ENCODE results near the gene RCOR3.
A peak's percentile ranks its signal among the peaks of the same experiment; 100 is the strongest.

Gene RCOR3

GRCh38 chr1:211352465-211352864 lies 93.3 kb downstream of the RCOR3 start:
- no peaks in the 10 kb centered on the region for H3K79me2 ChIP-seq (ENCODE audit: insufficient read depth, low read depth)
- H3K9ac ChIP-seq: no peak overlapping the region
- no peak overlapping the region for H2AFZ ChIP-seq (ENCODE audit: low read depth)
- H3K4me2 ChIP-seq: no peak overlapping the region
- H3K27ac ChIP-seq: no peak overlapping the region
- H3K27me3 ChIP-seq (ENCODE audit: insufficient read depth, low read depth): no peaks in the 10 kb centered on the region
- TF ChIP-seq CTCF (conservative IDR thresholded peaks at IDR 0.05; ENCODE audit: low read depth, low read length): no peak
- H4K20me1 ChIP-seq (ENCODE audit: insufficient read depth): no peaks in the 10 kb centered on the region
- no peaks in the 10 kb centered on the region for H3K36me3 ChIP-seq (ENCODE audit: insufficient read depth)
- H3K4me1 ChIP-seq (ENCODE audit: low read depth, poor library complexity, severe bottlenecking): peaks cover 11% of the 10 kb centered on the region
- no peak overlapping the region for H3K4me3 ChIP-seq (IDR thresholded peaks at IDR 0.05; ENCODE audit: insufficient read depth, low read depth, low read length)

- Histone ChIP-seq H2AFZ (ENCODE audit: low read depth) (no peak overlapping the region), H3K27me3 (ENCODE audit: insufficient read depth, low read depth) (no peaks in the 10 kb centered on the region), H3K27ac (no peak overlapping the region), H4K20me1 (ENCODE audit: insufficient read depth) (no peaks in the 10 kb centered on the region), H3K9ac (no peak overlapping the region), H3K4me2 (no peak overlapping the region), H3K79me2 (ENCODE audit: insufficient read depth, low read depth) (no peaks in the 10 kb centered on the region), H3K36me3 (ENCODE audit: insufficient read depth) (no peaks in the 10 kb centered on the region), H3K4me1 (ENCODE audit: low read depth, poor library complexity, severe bottlenecking) (peaks cover 11% of the 10 kb centered on the region), H3K4me3 (IDR thresholded peaks at IDR 0.05; ENCODE audit: insufficient read depth, low read depth, low read length) (no peak overlapping the region)
- peak; percentile 99 for TF ChIP-seq CTCF (conservative IDR thresholded peaks at IDR 0.05; ENCODE audit: low read depth, low read length)
Measured at GRCh38 chr1:211352985-211353515, 93.9 kb downstream of the RCOR3 start.

DNA sequence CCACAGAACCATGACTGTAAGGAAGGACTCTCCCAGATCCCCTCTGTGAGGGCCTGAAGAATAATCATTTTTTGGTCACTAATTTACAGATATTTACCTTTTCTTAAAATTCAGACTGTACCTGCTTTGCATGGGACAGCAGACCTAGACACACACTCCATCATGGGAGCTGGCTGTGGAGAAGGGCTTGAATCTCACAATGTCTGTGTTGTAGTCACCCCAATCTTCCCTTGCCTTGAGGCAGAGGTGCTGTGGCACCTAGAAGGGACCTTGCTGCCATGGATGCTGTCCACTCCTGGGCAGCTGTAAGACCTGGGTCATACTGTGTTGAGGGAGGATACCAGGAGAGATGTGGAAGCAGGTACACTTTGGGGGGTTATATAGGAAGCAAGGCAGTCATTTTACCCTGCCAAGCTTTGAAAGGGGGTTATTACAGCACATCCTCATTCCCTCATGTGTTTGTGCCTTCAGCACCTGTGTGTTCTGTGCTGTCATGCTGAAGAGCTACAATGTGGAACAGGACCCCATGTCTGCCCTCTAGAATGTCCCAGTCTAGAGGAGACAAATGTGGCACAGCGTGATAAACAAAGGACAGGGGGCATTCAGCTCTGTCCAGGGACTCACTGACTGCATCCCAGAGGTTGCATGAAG lies 94.5 kb downstream of the RCOR3 start:
- Histone ChIP-seq H3K9ac (no peak overlapping the region), H3K27ac (no peak overlapping the region), H3K79me2 (ENCODE audit: insufficient read depth, low read depth) (no peaks in the 10 kb centered on the region), H3K4me3 (IDR thresholded peaks at IDR 0.05; ENCODE audit: insufficient read depth, low read depth, low read length) (no peak overlapping the region), H4K20me1 (ENCODE audit: insufficient read depth) (no peaks in the 10 kb centered on the region), H3K4me2 (no peak overlapping the region), H3K36me3 (ENCODE audit: insufficient read depth) (no peaks in the 10 kb centered on the region), H2AFZ (ENCODE audit: low read depth) (no peak overlapping the region), H3K27me3 (ENCODE audit: insufficient read depth, low read depth) (no peaks in the 10 kb centered on the region), H3K4me1 (ENCODE audit: low read depth, poor library complexity, severe bottlenecking) (peaks cover 11% of the 10 kb centered on the region)
- TF ChIP-seq CTCF (conservative IDR thresholded peaks at IDR 0.05; ENCODE audit: low read depth, low read length): no peak

GRCh38 chr1:211355873-211356272 lies 96.7 kb downstream of the RCOR3 start:
- no peaks in the 10 kb centered on the region for H3K79me2 ChIP-seq (ENCODE audit: insufficient read depth, low read depth)
- no peak overlapping the region for H3K27ac ChIP-seq
- H3K4me3 ChIP-seq (IDR thresholded peaks at IDR 0.05; ENCODE audit: insufficient read depth, low read depth, low read length): no peak overlapping the region
- no peaks in the 10 kb centered on the region for H3K27me3 ChIP-seq (ENCODE audit: insufficient read depth, low read depth)
- no peak overlapping the region for H2AFZ ChIP-seq (ENCODE audit: low read depth)
- no peak overlapping the region for H3K4me2 ChIP-seq
- no peak overlapping the region for H3K9ac ChIP-seq
- TF ChIP-seq CTCF (conservative IDR thresholded peaks at IDR 0.05; ENCODE audit: low read depth, low read length): no peak
- H3K36me3 ChIP-seq (ENCODE audit: insufficient read depth): no peaks in the 10 kb centered on the region
- H4K20me1 ChIP-seq (ENCODE audit: insufficient read depth): no peaks in the 10 kb centered on the region
- H3K4me1 ChIP-seq (ENCODE audit: low read depth, poor library complexity, severe bottlenecking): peaks cover 11% of the 10 kb centered on the region
